RWPE1 (cell line): ENCODE results near the gene TSC2.
A peak's percentile ranks its signal among the peaks of the same experiment; 100 is the strongest.

Source experiments
- CTCF ChIA-PET: fragments of 350-600 bp; sonication (Branson Sonifier 250); formaldehyde crosslinking; extraction: SDS; loops from one replicate; lab custom pipeline; 2021; lab: Yijun Ruan, JAX
- POLR2A ChIA-PET: fragments of 400-600 bp; formaldehyde crosslinking; extraction: SDS; loops from one replicate; lab custom pipeline; 2020; ENCODE audit warnings: antibody characterized with exemption; ENCODE audit not compliant: low non-redundant PET; lab: Yijun Ruan, JAX
- DNase-seq: peaks from one replicate; pipeline ENCODE4 v3.0.0; 2012; ENCODE audit warnings: low spot score
- H3K27ac ChIP-seq: fragments of 450-650 bp; 2 replicates; pipeline ENCODE4 v1.5.1; 2017
- TF ChIP-seq, protein P1 (sequence below): fragments of 450-650 bp; conservative IDR thresholded peaks from 2 replicates; pipeline ENCODE4 v1.5.1; 2017; ENCODE audit warnings: low read depth, mild to moderate bottlenecking

TSC2 gene

GRCh38 chr16:2025251-2025650, 22.5 kb upstream of the TSC2 start:
- ChIA-PET POLR2A (no interaction called here), CTCF (no interaction called here)
- TF ChIP-seq, protein P1, sequence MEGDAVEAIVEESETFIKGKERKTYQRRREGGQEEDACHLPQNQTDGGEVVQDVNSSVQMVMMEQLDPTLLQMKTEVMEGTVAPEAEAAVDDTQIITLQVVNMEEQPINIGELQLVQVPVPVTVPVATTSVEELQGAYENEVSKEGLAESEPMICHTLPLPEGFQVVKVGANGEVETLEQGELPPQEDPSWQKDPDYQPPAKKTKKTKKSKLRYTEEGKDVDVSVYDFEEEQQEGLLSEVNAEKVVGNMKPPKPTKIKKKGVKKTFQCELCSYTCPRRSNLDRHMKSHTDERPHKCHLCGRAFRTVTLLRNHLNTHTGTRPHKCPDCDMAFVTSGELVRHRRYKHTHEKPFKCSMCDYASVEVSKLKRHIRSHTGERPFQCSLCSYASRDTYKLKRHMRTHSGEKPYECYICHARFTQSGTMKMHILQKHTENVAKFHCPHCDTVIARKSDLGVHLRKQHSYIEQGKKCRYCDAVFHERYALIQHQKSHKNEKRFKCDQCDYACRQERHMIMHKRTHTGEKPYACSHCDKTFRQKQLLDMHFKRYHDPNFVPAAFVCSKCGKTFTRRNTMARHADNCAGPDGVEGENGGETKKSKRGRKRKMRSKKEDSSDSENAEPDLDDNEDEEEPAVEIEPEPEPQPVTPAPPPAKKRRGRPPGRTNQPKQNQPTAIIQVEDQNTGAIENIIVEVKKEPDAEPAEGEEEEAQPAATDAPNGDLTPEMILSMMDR, result no peak
- no peak for DNase-seq
- H3K27ac ChIP-seq, result peak overlapping the region; percentile 85

GRCh38 chr16:2025878-2026460, 21.8 kb upstream of the TSC2 start:
- ChIA-PET POLR2A (no interaction called here), CTCF (interaction anchor here (0.6 kb wide), 2 partner anchors 127 to 929 kb away, joined by 3 read pairs; no protein-coding TSS in a partner anchor)
- TF ChIP-seq, protein P1, result no peak
- H3K27ac ChIP-seq, result peak overlapping the region; percentile 85
- no peak for DNase-seq

DNA sequence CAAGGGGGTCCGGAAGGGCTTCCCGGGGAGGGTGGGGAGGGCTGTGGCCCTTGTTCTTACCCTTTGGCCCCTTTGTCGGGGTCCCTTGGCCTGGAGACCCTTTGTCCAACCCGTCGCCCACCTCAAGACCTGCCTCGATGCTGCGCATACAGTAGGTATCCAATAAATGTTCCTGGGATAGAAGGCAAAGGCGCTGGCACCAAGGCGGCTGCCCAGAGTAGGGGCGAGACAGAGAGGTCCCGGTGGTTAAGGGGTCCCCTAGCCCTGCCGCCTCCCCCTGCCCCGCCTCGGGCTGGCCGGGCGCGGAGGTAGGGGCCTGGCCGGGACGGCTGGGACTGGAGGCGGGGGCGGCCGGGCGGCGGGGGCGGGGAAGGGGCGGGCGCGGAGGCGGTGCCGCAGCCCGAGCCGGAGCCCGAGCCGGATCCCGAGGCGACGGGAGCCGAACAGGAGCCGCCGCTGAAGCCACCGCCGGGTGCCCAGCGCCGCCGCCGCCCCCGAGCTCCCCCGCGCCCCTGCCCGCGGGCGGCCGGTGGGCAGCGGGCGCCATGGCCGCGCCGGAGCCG, 21.2 kb upstream of the TSC2 start, which contains the start of gene NHERF2:
NHERF2 (plus strand) TSS at position 442 of the 563 bp plus-strand sequence; CDS start at position 546, 104 bp downstream.
- peak; percentile 55 for DNase-seq
- H3K27ac ChIP-seq, result peak within 1 kb of the TSS; percentile 85

DNA sequence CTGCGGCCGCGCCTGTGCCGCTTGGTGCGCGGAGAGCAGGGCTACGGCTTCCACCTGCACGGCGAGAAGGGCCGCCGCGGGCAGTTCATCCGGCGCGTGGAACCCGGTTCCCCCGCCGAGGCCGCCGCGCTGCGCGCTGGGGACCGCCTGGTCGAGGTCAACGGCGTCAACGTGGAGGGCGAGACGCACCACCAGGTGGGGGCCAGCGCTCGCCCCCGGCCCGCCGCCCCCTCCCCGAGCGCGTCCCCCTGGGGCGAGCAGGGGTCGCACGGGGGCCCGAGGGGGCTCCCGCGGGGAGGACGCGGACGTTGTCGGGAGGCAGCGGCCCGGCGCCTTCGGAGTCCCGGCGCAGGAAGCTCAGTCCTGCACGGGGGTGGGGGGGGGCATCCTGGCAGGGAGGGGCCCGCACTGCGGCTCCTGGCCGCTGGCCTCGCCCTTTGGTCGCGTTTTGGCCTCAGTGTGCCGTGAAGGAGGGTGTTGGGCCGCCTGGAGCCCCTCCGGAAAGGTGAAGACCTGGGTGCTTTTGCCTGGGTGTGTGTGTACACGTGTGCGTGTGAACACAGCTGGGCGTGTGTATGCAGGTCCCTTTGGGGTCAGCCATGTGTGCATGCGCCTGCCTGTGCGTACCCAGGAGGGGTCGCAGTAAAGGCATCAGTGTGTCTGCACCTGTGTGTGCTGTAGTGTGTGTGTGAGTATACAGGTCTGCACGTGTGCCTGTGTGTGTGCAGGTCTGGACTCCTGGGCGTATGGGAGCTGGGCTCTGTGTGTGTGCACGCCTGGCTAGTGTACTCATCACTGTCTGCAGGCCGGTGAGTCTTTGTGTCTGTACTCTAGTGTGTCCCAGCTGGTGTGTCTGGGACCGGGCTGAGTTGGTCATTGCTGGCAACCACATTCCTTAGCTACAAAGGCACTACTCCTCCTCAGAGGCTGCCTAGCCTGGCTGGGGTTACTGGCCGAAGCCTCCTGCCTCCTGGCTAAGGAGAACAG, 20.5 kb upstream of the TSC2 start:
- TF ChIP-seq, protein P1, result no peak
- peak overlapping the region; percentile 85 for H3K27ac ChIP-seq
- no peak for DNase-seq
- ChIA-PET POLR2A (interaction anchor here (0.6 kb wide), 1 partner anchor 12 kb away, joined by 4 read pairs; no protein-coding TSS in a partner anchor), CTCF (interaction anchor here (0.5 to 1.1 kb wide), 6 partner anchors 11 to 930 kb away, joined by 3 to 6 read pairs (median 3); no protein-coding TSS in a partner anchor)

More for the DNA sequence above, 21.2 kb upstream of the TSC2 start, which contains the start of gene NHERF2:
- ChIA-PET POLR2A (no interaction called here), CTCF (interaction anchor here (0.6 kb wide), 2 partner anchors 127 to 929 kb away, joined by 3 read pairs; no protein-coding TSS in a partner anchor)
- TF ChIP-seq, protein P1, result no peak

- TF ChIP-seq, protein P1, result no peak
- DNase-seq, result no peak
- ChIA-PET CTCF (interaction anchor here (0.5 to 1.1 kb wide), 4 partner anchors 12 to 112 kb away, joined by 3 to 6 read pairs (median 3); no protein-coding TSS in a partner anchor), POLR2A (interaction anchor here (0.6 kb wide), 1 partner anchor 12 kb away, joined by 4 read pairs; no protein-coding TSS in a partner anchor)
- peak overlapping the region; percentile 85 for H3K27ac ChIP-seq
Observed at GRCh38 chr16:2028146-2028545, 19.6 kb upstream of the TSC2 start.
